Measurements from ENCODE around the gene ANKS1B.

DNA sequence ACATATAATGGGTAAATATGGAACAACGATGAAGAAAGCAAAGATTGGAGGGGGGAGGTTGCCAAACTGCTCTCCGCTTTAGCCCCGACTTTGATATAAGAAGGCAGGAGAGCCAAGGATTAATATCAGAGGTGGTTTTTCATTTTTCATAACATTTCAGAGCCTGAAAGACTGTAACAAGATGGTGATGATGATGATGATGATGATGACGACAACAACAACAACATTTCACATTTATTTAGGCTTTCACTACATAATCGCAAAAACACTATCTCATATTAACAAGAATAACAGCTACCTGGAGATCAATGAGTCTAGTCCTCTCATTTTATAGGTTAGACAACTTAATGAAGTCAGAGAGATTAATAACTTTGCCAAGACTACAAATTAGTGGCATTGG, 86.1 kb downstream of the ANKS1B start:
- TF ChIP-seq, protein P1, sequence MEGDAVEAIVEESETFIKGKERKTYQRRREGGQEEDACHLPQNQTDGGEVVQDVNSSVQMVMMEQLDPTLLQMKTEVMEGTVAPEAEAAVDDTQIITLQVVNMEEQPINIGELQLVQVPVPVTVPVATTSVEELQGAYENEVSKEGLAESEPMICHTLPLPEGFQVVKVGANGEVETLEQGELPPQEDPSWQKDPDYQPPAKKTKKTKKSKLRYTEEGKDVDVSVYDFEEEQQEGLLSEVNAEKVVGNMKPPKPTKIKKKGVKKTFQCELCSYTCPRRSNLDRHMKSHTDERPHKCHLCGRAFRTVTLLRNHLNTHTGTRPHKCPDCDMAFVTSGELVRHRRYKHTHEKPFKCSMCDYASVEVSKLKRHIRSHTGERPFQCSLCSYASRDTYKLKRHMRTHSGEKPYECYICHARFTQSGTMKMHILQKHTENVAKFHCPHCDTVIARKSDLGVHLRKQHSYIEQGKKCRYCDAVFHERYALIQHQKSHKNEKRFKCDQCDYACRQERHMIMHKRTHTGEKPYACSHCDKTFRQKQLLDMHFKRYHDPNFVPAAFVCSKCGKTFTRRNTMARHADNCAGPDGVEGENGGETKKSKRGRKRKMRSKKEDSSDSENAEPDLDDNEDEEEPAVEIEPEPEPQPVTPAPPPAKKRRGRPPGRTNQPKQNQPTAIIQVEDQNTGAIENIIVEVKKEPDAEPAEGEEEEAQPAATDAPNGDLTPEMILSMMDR (IDR thresholded peaks at IDR 0.05), result no peak
- TF ChIP-seq POLR2A (IDR thresholded peaks at IDR 0.05), result no peak

All from Peyer's patch (tissue), 4 donors.